K562 (cell line): ENCODE results near the gene TOP3A. TPM values are rescaled to one million over a fixed set of nuclear protein-coding genes. Genes with fewer than 3 reads are reported as not detected.
A peak's percentile ranks its signal among the peaks of the same experiment; 100 is the strongest.

ENCODE experiments used
- ATAC-seq: fragments of 200-7000 bp; cut with Tn5 transposase; 3 replicates; pipeline ENCODE4 v1.9.1; 2020; ENCODE audit warnings: moderate library complexity
- BruUV-seq: library from RNA; stranded (reverse); fragments of 400-500 nt; replicated peaks from 2 replicates; lab custom pipeline; 2021; lab: Mats Ljungman, UMichigan
- CTCF ChIA-PET: fragments of 300-600 bp; formaldehyde crosslinking; extraction: SDS; loops from one replicate; lab custom pipeline; 2021; ENCODE audit warnings: low intra/inter-chr PET ratio; lab: Yijun Ruan, JAX
- POLR2A ChIA-PET: fragments of 300-600, 350-650 bp; sonication (Branson Sonifier 250); formaldehyde crosslinking; extraction: SDS; loops from one replicate; lab custom pipeline; 2021; ENCODE audit warnings: antibody characterized with exemption, inconsistent platforms; lab: Yijun Ruan, JAX
- DNase-seq, 4 experiments: peaks; one replicate each; pipeline versions ENCODE4 v3.0.0 to v3.0.0-alpha.2; 2011 to 2018; ENCODE audit warnings: low spot score in 3 of 4, mixed read lengths in 3 of 4; ENCODE audit errors: extremely low read depth in 1 of 4
- FAIRE-seq: peaks from 2 replicates; lab custom pipeline; 2011; peaks lifted over from hg19 to GRCh38; lab: Jason Lieb, UNC
- H2AFZ ChIP-seq: 2 replicates; pipeline ENCODE4 v1.6.0; 2011; ENCODE audit warnings: low read depth, low read length, control low read depth, inconsistent platforms
- H3K27ac ChIP-seq: fragments of 200-600 bp; 3 replicates; pipeline ENCODE4 v1.8.0; 2011; ENCODE audit warnings: low read depth, mild to moderate bottlenecking, control low read depth, inconsistent platforms, low read length, moderate library complexity, mixed read lengths; ENCODE audit errors: extremely low read depth
- H3K27me3 ChIP-seq, 2 experiments: fragments of 300-600 bp in 1 of 2; 2 replicates in 1 of 2; 3 replicates in 1 of 2; pipeline versions ENCODE4 v1.6.0 to v1.8.0; 2011; ENCODE audit warnings: inconsistent platforms in 2 of 2, low read length in 2 of 2, mild to moderate bottlenecking in 1 of 2, mixed read lengths in 1 of 2, moderate library complexity in 1 of 2; ENCODE audit not compliant: control insufficient read depth in 2 of 2, insufficient read depth in 2 of 2
- H3K36me3 ChIP-seq: fragments of 300-600 bp; 3 replicates; pipeline ENCODE4 v1.8.0; 2011; ENCODE audit warnings: mild to moderate bottlenecking, low read length, inconsistent platforms; ENCODE audit not compliant: control insufficient read depth, insufficient read depth
- H3K4me1 ChIP-seq, 2 experiments: fragments of 200-600 bp in 1 of 2; replicated peaks in 1 of 2; 2 replicates in 1 of 2; 3 replicates in 1 of 2; pipeline versions ENCODE4 v1.5.1 to v1.8.0; 2011; ENCODE audit warnings: inconsistent platforms in 2 of 2, low read length in 2 of 2, mild to moderate bottlenecking in 1 of 2, mixed read lengths in 1 of 2, moderate library complexity in 1 of 2; ENCODE audit not compliant: control insufficient read depth in 2 of 2, insufficient read depth in 2 of 2
- H3K4me2 ChIP-seq: 2 replicates; pipeline ENCODE4 v1.6.1; 2011; ENCODE audit warnings: low read length, control low read depth, inconsistent platforms, mixed read lengths; ENCODE audit not compliant: insufficient read depth
- H3K4me3 ChIP-seq: fragments of 200-600 bp; sonication (generic), shearing (Covaris generic); 2 replicates; pipeline ENCODE4 v1.5.1; 2016; ENCODE audit warnings: control low read depth, inconsistent platforms
- H3K79me2 ChIP-seq: fragments of 200-600 bp; 3 replicates; pipeline ENCODE4 v1.8.0; 2011; ENCODE audit warnings: low read length, inconsistent platforms; ENCODE audit not compliant: control insufficient read depth, insufficient read depth
- H3K9ac ChIP-seq, 2 experiments: 2 replicates each; pipeline versions ENCODE4 v1.6.0 to v1.6.1; 2011; ENCODE audit warnings: low read depth in 2 of 2, low read length in 2 of 2, control low read depth in 1 of 2, inconsistent platforms in 1 of 2, mild to moderate bottlenecking in 1 of 2, mixed read lengths in 1 of 2; ENCODE audit not compliant: insufficient read depth in 1 of 2
- H3K9me1 ChIP-seq: one replicate; pipeline ENCODE4 v1.6.0; 2011; ENCODE audit warnings: inconsistent platforms, mild to moderate bottlenecking, low read length, moderate library complexity; ENCODE audit not compliant: control insufficient read depth, insufficient read depth
- H3K9me3 ChIP-seq: replicated peaks from 2 replicates; pipeline ENCODE4 v1.5.1; 2011; ENCODE audit warnings: low read depth, low read length, inconsistent platforms; ENCODE audit not compliant: control insufficient read depth, insufficient read depth
- H4K20me1 ChIP-seq: replicated peaks from 2 replicates; pipeline ENCODE4 v1.6.1; 2011; ENCODE audit warnings: low read length, inconsistent platforms, mixed read lengths; ENCODE audit not compliant: control insufficient read depth, insufficient read depth
- BMI1 ChIP-seq: fragments of 150-350 bp; IDR thresholded peaks from 2 replicates; pipeline ENCODE4 v1.6.1; 2014; ENCODE audit warnings: low read length
- CBX3 ChIP-seq, 2 experiments: IDR thresholded peaks; 1 replicate in 1 of 2; 2 replicates in 1 of 2; pipeline ENCODE4 v1.6.1; 2012; ENCODE audit warnings: inconsistent platforms in 2 of 2, low read length in 2 of 2, borderline replicate concordance in 1 of 2, control low read depth in 1 of 2
- CXXC5 ChIP-seq: fragments of 250-450 bp; sonication (Bioruptor Pico); IDR thresholded peaks from 2 replicates; pipeline ENCODE4 v1.8.0; 2022; ENCODE audit warnings: inconsistent platforms, mild to moderate bottlenecking, moderate library complexity
- ETV5 ChIP-seq: sonication (generic); formaldehyde crosslinking; IDR thresholded peaks from 2 replicates; pipeline ENCODE4 v1.4.0; 2020; ENCODE audit warnings: low read depth, mild to moderate bottlenecking, missing genetic modification reagents
- FOXK2 ChIP-seq, 2 experiments: fragments of 450-650 bp; IDR thresholded peaks in 1 of 2; conservative IDR thresholded peaks in 1 of 2; 2 replicates each; pipeline ENCODE4 v1.6.1; 2016; ENCODE audit warnings: low read depth in 2 of 2, mild to moderate bottlenecking in 1 of 2
- GATA2 ChIP-seq: sonication (generic); formaldehyde crosslinking; IDR thresholded peaks from 2 replicates; pipeline ENCODE4 v1.4.0; 2020; ENCODE audit warnings: mild to moderate bottlenecking, missing genetic modification reagents
- KLF1 ChIP-seq: fragments of 450-650 bp; IDR thresholded peaks from 2 replicates; pipeline ENCODE4 v1.6.1; 2016; ENCODE audit warnings: missing genetic modification characterization, missing compliant biosample characterization
- LEF1 ChIP-seq: fragments of 450-650 bp; IDR thresholded peaks from 2 replicates; pipeline ENCODE4 v1.6.1; 2016; ENCODE audit warnings: mild to moderate bottlenecking
- NR2F6 ChIP-seq: fragments of 450-650 bp; formaldehyde crosslinking; IDR thresholded peaks from 2 replicates; pipeline ENCODE4 v1.4.0; 2020; ENCODE audit warnings: mild to moderate bottlenecking
- STAT5A ChIP-seq: IDR thresholded peaks from 2 replicates; pipeline ENCODE4 v1.6.1; 2012; ENCODE audit warnings: low read length, inconsistent platforms, borderline replicate concordance
- SUPT5H ChIP-seq: fragments of 450-650 bp; IDR thresholded peaks from 2 replicates; pipeline ENCODE4 v1.6.1; 2016
- ZBTB8A ChIP-seq: fragments of 450-650 bp; IDR thresholded peaks from 2 replicates; pipeline ENCODE4 v1.6.1; 2018; ENCODE audit warnings: mild to moderate bottlenecking, moderate library complexity; ENCODE audit not compliant: partially characterized antibody
- ZC3H8 ChIP-seq: fragments of 450-650 bp; IDR thresholded peaks from 2 replicates; pipeline ENCODE4 v1.6.1; 2017
- ZNF124 ChIP-seq: sonication (generic); formaldehyde crosslinking; IDR thresholded peaks from 2 replicates; pipeline ENCODE4 v1.8.1; 2022; ENCODE audit warnings: missing genetic modification reagents
- ZNF354B ChIP-seq: fragments of 250-450 bp; sonication (Bioruptor Pico); IDR thresholded peaks from 2 replicates; pipeline ENCODE4 v1.4.0; 2020
- ZNF57 ChIP-seq: fragments of 450-650 bp; formaldehyde crosslinking; IDR thresholded peaks from 2 replicates; pipeline ENCODE4 v1.4.0; 2020; ENCODE audit warnings: mild to moderate bottlenecking, moderate library complexity
- ZNF583 ChIP-seq: fragments of 250-450 bp; sonication (Bioruptor Pico); IDR thresholded peaks from 2 replicates; pipeline ENCODE4 v1.4.0; 2020
- ZSCAN29 ChIP-seq: fragments of 450-650 bp; IDR thresholded peaks from 2 replicates; pipeline ENCODE4 v1.6.1; 2017
- WGBS: fragments of 100-300 bp; shearing (Covaris generic); methylation state at CpG from one replicate; pipeline ENCODE4 v1.1.6; 2016; ENCODE audit warnings: low coverage, mixed read lengths; ENCODE audit not compliant: insufficient coverage; ENCODE audit errors: missing lambda C conversion rate; 5-methylcytosine and 5-hydroxymethylcytosine counted together
- in situ Hi-C: fragments of 300-500 bp; cut with MboI; formaldehyde crosslinking; loops from 4 replicates; pipeline ENCODE4 v1.15.0; 2018; ENCODE audit warnings: inconsistent platforms, mixed read lengths
- intact Hi-C: fragments of 100-400 bp; cut with micrococcal nuclease; formaldehyde crosslinking; loops from 2 replicates; pipeline ENCODE4 v1.14.2; 2022
- polyA plus RNA-seq, 8 experiments: library from polyadenylated mRNA; depleted of rRNA in 4 of 8; stranded (reverse) in 5 of 8; unstranded in 3 of 8; fragments of >200 nt; fragmentation: Nextera tagmentation in 2 of 8; fragmentation: Illumina TruSeq in 1 of 8; extraction: Ambion mirVana in 2 of 8; extraction: Trizol in 1 of 8; gene quantifications; 2 replicates each; pipeline versions ENCODE4 v1.2.1 to v1.2.3, GENCODE V29; 2011 to 2014; ENCODE audit warnings: inconsistent platforms in 1 of 8, missing spikeins in 1 of 8
- total RNA-seq, 7 experiments: library from RNA; depleted of rRNA in 6 of 7; stranded (reverse); fragments of >200 nt in 6 of 7; fragmentation: Illumina TruSeq in 2 of 7; extraction: Trizol in 2 of 7; gene quantifications; 2 replicates each; pipeline versions ENCODE4 v1.2.1 to v1.2.3, GENCODE V29; 2011 to 2021; ENCODE audit warnings: low replicate concordance in 1 of 7
- TF ChIP-seq, protein P1 (sequence below): fragments of 450-650 bp; IDR thresholded peaks from 2 replicates; pipeline ENCODE4 v1.6.1; 2016; ENCODE audit warnings: antibody characterized with exemption
- TF ChIP-seq, protein P2 (sequence below): fragments of 200-800 bp; sonication (Bioruptor generic); IDR thresholded peaks from 2 replicates; pipeline ENCODE4 v1.6.1; 2016; ENCODE audit warnings: missing genetic modification characterization, missing compliant biosample characterization

Gene TOP3A
- total and polyA plus RNA-seq, 9 of the 15 experiments (the other 6 are each of a cell fraction or from before 2014, with no cell fraction given): 5.2 to 49.7 (median 24.7) TPM

DNA sequence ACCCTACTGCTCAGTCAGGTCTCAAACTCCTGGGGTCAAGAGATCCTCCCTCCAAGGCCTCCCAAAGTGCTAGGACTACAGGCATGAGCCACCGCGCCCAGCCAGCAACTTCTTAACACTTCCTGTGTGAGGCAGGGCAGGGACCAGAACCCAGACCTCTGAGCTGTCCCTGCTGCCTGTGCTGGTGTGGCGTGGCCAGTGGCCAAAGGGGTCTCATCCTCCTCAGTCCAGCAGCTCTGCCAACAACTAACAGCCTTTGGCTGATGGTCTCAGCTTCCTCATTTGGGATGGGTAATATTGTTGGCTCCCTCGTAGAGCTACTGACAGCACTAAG, 90.8 kb downstream of the TOP3A start:
- H2AFZ ChIP-seq: 0 out of 2 replicates have a peak overlapping the region, but pooled peaks have one; percentile 98
- H3K9me3 ChIP-seq: no peaks in the 10 kb centered on the region
- 100% methylated on average over 1 of the region's 4 CpGs for WGBS
- H3K4me3 ChIP-seq: no peak overlapping the region
- FAIRE-seq: no peak
- no peak overlapping the region for H3K4me2 ChIP-seq
- no peaks in the 10 kb centered on the region for H4K20me1 ChIP-seq
- TF ChIP-seq ZSCAN29: no peak
- no peak for TF ChIP-seq ETV5
- no peak for TF ChIP-seq STAT5A
- TF ChIP-seq KLF1: no peak
- TF ChIP-seq FOXK2 (conservative IDR thresholded peaks at IDR 0.05 in 1 of 2, IDR thresholded peaks at IDR 0.05 in 1 of 2; ENCODE audit: low read depth in 2 of 2): no peak
- no peak for TF ChIP-seq LEF1
- no peak for TF ChIP-seq SUPT5H
- no peak for TF ChIP-seq NR2F6
- TF ChIP-seq ZNF124 (CRISPR knock-in tag): no peak
- TF ChIP-seq CXXC5 (CRISPR knock-in tag): no peak
- no peak for TF ChIP-seq GATA2 (CRISPR knock-in tag)
- TF ChIP-seq, protein P1, sequence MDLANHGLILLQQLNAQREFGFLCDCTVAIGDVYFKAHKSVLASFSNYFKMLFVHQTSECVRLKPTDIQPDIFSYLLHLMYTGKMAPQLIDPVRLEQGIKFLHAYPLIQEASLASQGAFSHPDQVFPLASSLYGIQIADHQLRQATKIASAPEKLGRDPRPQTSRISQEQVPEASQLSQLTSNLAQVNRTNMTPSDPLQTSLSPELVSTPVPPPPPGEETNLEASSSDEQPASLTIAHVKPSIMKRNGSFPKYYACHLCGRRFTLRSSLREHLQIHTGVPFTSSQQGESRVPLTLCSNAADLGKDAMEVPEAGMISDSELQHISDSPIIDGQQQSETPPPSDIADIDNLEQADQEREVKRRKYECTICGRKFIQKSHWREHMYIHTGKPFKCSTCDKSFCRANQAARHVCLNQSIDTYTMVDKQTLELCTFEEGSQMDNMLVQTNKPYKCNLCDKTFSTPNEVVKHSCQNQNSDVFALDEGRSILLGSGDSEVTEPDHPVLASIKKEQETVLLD: no peak
- no peak for TF ChIP-seq ZNF57
- TF ChIP-seq, protein P2, sequence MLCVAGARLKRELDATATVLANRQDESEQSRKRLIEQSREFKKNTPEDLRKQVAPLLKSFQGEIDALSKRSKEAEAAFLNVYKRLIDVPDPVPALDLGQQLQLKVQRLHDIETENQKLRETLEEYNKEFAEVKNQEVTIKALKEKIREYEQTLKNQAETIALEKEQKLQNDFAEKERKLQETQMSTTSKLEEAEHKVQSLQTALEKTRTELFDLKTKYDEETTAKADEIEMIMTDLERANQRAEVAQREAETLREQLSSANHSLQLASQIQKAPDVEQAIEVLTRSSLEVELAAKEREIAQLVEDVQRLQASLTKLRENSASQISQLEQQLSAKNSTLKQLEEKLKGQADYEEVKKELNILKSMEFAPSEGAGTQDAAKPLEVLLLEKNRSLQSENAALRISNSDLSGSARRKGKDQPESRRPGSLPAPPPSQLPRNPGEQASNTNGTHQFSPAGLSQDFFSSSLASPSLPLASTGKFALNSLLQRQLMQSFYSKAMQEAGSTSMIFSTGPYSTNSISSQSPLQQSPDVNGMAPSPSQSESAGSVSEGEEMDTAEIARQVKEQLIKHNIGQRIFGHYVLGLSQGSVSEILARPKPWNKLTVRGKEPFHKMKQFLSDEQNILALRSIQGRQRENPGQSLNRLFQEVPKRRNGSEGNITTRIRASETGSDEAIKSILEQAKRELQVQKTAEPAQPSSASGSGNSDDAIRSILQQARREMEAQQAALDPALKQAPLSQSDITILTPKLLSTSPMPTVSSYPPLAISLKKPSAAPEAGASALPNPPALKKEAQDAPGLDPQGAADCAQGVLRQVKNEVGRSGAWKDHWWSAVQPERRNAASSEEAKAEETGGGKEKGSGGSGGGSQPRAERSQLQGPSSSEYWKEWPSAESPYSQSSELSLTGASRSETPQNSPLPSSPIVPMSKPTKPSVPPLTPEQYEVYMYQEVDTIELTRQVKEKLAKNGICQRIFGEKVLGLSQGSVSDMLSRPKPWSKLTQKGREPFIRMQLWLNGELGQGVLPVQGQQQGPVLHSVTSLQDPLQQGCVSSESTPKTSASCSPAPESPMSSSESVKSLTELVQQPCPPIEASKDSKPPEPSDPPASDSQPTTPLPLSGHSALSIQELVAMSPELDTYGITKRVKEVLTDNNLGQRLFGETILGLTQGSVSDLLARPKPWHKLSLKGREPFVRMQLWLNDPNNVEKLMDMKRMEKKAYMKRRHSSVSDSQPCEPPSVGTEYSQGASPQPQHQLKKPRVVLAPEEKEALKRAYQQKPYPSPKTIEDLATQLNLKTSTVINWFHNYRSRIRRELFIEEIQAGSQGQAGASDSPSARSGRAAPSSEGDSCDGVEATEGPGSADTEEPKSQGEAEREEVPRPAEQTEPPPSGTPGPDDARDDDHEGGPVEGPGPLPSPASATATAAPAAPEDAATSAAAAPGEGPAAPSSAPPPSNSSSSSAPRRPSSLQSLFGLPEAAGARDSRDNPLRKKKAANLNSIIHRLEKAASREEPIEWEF (CRISPR knock-in tag): no peak
- no peak for TF ChIP-seq BMI1
- no peak for TF ChIP-seq ZBTB8A
- TF ChIP-seq ZNF354B (CRISPR knock-in tag): no peak
- TF ChIP-seq ZC3H8: no peak
- TF ChIP-seq CBX3 (IDR thresholded peaks at IDR 0.05; ENCODE audit: borderline replicate concordance in 1 of 2, low read length in 2 of 2): no peak
- no peak for TF ChIP-seq ZNF583
- ChIA-PET POLR2A (no interaction called here), CTCF (no interaction called here)
- H3K27ac ChIP-seq: no peak overlapping the region
- H3K36me3 ChIP-seq: no peaks in the 10 kb centered on the region
- in situ Hi-C loops (loop anchor here (25.0 kb wide), 1 partner anchor 338 kb away; no protein-coding TSS in a partner anchor), intact Hi-C loops (no loop called here)
- peak overlapping the region in 1 of 2 experiments; percentile 71; a peak in 1 of 4 replicates for H3K9ac ChIP-seq
- H3K9me1 ChIP-seq: peaks cover 3% of the 10 kb centered on the region
- H3K27me3 ChIP-seq: no peaks in the 10 kb centered on the region
- DNase-seq: no peak
- no peak for ATAC-seq
- peaks cover 8% of the 10 kb centered on the region; the same call in 2 of the 3 replicates for H3K79me2 ChIP-seq
- no TSS peak for BruUV-seq
- H3K4me1 ChIP-seq: peaks cover 8 to 27% of the 10 kb centered on the region in 2 experiments; a peak in 4 of 5 replicates
